SK-N-SH treated with all-trans-retinoic acid at 6 μM for 48 hours (cell line): ENCODE measurements around the gene IL1B.

Experiments
- BACH2 ChIP-seq: fragments of 250-450 bp; sonication (Bioruptor Pico); IDR thresholded peaks from 2 replicates; pipeline ENCODE4 v1.9.0; 2021; ENCODE audit warnings: mild to moderate bottlenecking, borderline replicate concordance
- GLIS3 ChIP-seq: fragments of 250-450 bp; sonication (Bioruptor Pico); IDR thresholded peaks from 2 replicates; pipeline ENCODE4 v1.5.0; 2020; ENCODE audit warnings: mild to moderate bottlenecking, moderate library complexity
- PATZ1 ChIP-seq: fragments of 250-450 bp; sonication (Bioruptor Pico); IDR thresholded peaks from 2 replicates; pipeline ENCODE4 v1.8.0; 2020; ENCODE audit warnings: mild to moderate bottlenecking, moderate library complexity, borderline replicate concordance
- TCF4 ChIP-seq: fragments of 250-450 bp; sonication (Bioruptor Pico); IDR thresholded peaks from 2 replicates; pipeline ENCODE4 v1.8.0; 2021; ENCODE audit warnings: mild to moderate bottlenecking, moderate library complexity, borderline replicate concordance
- TSHZ2 ChIP-seq: fragments of 250-450 bp; sonication (Bioruptor Pico); IDR thresholded peaks from 2 replicates; pipeline ENCODE4 v1.5.0; 2020; ENCODE audit warnings: mild to moderate bottlenecking, moderate library complexity
- ZC3H10 ChIP-seq: fragments of 250-450 bp; sonication (Bioruptor Pico); IDR thresholded peaks from 2 replicates; pipeline ENCODE4 v1.5.1; 2021; ENCODE audit warnings: mild to moderate bottlenecking, moderate library complexity
- ZFP3 ChIP-seq: fragments of 250-450 bp; sonication (Bioruptor Pico); IDR thresholded peaks from 2 replicates; pipeline ENCODE4 v1.5.0; 2020; ENCODE audit warnings: mild to moderate bottlenecking, moderate library complexity
- ZNF565 ChIP-seq: fragments of 450-650 bp; formaldehyde crosslinking; conservative IDR thresholded peaks from 2 replicates; pipeline ENCODE4 v1.5.0; 2020; ENCODE audit warnings: low read depth, mild to moderate bottlenecking, moderate library complexity
- TF ChIP-seq, protein P1 (sequence below): fragments of 250-450 bp; sonication (Bioruptor Pico); IDR thresholded peaks from 2 replicates; pipeline ENCODE4 v1.8.0; 2021; ENCODE audit warnings: low read depth, mild to moderate bottlenecking, moderate library complexity, borderline replicate concordance
- TF ChIP-seq, protein P2 (sequence below): fragments of 250-450 bp; sonication (Bioruptor Pico); IDR thresholded peaks from 2 replicates; pipeline ENCODE4 v1.5.1; 2020; ENCODE audit warnings: low read depth, mild to moderate bottlenecking, moderate library complexity

DNA sequence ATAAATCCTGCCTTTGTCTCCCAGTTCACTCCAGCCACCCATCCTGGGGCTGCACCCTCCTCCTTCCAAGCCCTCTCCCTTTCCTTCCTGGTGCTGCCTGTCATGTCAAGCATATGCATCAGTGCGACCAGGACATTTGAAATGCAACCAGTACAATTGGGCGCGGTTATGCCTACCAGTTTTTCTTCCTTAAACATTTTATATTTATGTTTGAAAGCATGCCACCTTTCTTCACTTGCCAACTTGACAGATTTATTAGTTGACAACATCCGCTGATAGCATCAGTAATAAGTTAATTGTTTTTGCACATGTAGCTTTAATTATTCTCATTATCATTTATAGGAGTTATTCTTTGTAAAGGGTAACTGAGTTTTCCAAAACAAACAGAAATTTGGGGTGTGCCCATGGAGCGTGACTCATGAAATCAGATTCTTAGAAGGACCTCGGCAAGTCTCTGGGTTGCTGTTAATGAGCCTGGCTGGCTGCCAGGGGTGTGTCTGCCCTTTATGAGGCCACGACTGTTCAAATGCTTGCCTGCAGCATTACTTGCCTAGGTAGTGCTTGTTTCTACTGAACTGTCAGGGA lies 32.8 kb upstream of the IL1B start:
- TF ChIP-seq ZNF565 (CRISPR knock-in tag), result no peak
- no peak for TF ChIP-seq TSHZ2 (CRISPR knock-in tag)
- no peak for TF ChIP-seq PATZ1
- TF ChIP-seq, protein P1, sequence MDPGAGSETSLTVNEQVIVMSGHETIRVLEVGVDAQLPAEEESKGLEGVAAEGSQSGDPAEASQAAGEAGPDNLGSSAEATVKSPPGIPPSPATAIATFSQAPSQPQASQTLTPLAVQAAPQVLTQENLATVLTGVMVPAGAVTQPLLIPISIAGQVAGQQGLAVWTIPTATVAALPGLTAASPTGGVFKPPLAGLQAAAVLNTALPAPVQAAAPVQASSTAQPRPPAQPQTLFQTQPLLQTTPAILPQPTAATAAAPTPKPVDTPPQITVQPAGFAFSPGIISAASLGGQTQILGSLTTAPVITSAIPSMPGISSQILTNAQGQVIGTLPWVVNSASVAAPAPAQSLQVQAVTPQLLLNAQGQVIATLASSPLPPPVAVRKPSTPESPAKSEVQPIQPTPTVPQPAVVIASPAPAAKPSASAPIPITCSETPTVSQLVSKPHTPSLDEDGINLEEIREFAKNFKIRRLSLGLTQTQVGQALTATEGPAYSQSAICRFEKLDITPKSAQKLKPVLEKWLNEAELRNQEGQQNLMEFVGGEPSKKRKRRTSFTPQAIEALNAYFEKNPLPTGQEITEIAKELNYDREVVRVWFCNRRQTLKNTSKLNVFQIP, result no peak
- TF ChIP-seq BACH2, result no peak
- no peak for TF ChIP-seq ZC3H10
- TF ChIP-seq TCF4 (CRISPR knock-in tag), result no peak
- no peak for TF ChIP-seq ZFP3 (CRISPR knock-in tag)
- TF ChIP-seq, protein P2, sequence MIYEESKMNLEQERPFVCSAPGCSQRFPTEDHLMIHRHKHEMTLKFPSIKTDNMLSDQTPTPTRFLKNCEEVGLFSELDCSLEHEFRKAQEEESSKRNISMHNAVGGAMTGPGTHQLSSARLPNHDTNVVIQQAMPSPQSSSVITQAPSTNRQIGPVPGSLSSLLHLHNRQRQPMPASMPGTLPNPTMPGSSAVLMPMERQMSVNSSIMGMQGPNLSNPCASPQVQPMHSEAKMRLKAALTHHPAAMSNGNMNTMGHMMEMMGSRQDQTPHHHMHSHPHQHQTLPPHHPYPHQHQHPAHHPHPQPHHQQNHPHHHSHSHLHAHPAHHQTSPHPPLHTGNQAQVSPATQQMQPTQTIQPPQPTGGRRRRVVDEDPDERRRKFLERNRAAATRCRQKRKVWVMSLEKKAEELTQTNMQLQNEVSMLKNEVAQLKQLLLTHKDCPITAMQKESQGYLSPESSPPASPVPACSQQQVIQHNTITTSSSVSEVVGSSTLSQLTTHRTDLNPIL (CRISPR knock-in tag), result no peak
- TF ChIP-seq GLIS3 (CRISPR knock-in tag), result no peak
